NCI-H1092 treated with DMSO at 0.1 percent for 48 hours (cell line): ENCODE measurements around the gene LHX4.
A peak's percentile ranks its signal among the peaks of the same experiment; 100 is the strongest.

Source experiments
- DNase-seq: peaks from one replicate; lab custom pipeline; 2025; lab: John Stamatoyannopoulos, UW

Gene LHX4

DNA sequence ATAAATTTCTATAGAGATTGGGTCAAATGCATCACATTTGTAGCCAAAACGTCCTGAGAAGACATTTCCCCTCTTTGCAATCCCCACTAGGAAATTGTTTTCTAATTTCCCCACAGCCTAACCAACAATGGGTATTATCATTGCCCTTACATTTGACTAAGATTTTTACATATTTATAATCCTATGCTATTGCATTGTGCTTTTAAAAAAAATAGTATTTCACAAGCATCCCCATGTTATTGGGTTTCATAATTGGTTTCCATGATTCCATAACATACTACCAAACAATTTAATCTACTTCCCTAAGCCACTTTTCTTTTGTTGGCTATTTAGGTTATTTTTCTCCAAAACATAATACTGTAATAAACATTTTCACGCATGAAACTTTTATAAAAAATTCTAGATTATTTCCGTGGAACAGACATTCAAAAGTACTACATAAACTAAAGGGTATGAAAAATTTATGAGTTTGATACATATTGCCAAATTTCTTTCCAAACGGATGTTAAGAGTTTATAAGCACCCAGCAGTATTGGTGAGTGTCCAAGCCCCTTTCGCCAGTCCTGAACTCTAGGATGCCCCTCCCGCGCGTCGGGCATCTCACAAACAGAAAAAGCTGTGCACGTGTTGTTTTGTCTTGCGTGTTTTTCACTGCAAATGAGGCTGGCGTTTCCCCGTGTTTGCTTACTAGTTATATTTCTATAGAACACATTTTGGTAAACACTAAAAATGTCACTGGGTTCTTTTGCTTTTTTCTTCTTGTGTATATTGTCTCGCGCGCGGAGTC is 2.0 kb upstream of the LHX4 start:
- DNase-seq: no peak

DNA sequence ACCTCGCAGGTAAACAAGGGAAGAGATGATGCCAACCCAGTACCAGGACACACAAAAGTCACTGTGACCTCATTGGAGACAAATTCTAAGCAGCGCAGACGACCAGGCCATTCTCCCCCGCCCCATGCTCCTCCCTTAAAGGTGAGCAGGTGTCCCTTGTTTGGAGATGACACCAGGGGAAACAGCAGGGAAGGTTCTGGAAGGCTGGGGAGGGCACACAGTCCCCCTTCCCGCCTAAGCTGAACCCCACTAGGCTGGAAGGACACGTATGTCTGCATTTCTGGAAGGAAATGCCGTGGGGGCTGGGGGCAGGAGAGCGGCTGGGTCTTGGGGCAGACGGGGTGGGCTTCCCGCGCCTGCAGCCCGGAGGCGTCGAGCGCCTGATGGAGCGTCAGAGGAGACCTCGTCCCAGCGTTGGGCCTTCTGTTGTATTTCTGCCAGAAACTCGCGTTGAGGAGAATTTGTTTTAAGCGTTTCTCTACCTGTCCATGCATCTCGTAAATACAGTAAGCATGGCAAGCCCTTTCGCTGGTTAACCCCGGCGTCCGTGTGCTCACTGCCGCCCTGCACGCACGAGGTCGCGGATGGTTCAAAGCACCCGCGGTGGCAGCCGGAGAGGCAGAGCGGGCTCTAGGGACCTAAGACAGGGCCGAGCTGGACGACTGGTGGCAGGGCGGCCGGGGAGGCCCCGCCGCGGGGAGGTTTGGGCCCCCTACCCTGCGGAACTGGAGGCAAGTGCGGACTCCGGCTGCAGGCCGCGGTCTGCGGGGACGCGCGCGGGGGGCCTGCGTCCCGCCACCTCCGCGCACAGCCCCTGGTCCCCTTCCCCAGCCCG is 1.2 kb upstream of the LHX4 start:
- peak; percentile 43 for DNase-seq

DNA sequence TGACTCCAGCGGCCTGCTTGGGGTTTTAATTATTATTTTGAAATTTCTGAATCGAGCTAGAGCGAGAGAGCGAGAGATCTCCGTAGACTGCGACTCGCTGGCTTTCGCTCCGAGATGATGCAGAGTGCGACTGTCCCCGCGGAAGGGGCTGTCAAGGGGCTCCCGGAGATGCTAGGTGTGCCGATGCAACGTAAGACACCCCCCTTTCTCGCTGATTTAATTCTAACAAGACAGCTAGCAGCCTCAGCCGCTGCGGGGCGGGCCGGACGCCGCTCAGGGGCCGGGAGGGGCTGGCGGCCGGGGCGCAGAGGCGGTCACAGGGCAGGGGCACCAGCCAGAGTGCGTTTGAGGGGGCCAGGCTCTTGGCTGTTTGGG is 339 bp downstream of the LHX4 start:
- no peak for DNase-seq

DNA sequence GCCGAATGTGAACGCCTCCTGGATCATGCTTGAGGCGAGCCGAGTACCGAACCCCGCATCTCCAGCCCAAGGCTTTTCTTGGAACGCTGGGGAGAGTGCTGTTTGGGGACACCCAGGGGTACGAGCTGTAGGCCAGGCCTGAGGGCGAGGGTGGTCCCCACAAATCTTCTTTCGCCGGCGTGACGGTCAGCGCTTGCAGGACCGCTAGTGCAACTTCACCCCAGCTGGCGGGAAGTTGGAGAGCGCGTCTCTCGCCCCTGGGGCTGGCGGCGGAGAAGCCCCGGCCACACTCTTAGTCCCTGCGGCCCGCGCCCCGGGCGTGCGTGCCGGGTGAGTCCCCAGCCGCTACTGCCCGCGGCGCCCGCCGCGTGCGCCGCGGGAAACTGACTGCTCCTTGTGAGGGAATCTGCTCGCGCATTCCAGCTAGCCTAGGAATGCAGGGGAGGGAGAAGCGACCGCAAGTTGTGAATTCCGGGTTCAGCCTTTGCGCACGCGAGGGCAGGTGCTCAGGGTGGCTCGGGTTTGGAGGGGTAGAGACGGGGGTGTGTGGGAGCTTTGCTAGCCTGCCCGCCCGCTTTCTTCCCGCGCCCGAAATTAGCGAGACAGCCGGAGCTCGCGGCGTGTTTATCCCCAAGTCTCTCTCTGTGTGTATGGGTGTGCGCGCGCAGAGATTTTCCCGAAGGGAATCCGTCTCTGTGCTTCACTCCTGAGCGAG is 884 bp downstream of the LHX4 start:
- no peak for DNase-seq

DNA sequence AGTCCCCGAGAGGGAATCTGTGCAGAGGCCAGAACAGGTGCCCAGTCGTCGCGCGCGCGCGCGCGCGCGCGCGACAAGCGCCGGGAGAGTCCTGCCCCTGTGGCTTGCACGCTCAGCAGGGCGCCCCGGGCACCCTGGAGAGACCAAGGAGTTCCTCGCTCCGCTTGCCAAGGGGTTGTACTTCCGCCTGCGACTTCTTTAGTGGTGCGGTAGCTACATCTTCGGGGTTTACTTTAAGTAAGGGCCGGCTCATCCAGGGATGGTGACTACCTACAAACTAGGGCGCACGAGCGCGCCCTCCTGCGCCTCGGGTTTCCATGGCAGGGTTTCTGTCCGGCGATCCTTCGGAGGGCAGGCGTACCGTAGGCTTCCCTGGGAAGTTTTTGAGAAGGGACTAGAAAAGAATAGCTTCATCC is 1.4 kb downstream of the LHX4 start:
- DNase-seq: no peak

DNA sequence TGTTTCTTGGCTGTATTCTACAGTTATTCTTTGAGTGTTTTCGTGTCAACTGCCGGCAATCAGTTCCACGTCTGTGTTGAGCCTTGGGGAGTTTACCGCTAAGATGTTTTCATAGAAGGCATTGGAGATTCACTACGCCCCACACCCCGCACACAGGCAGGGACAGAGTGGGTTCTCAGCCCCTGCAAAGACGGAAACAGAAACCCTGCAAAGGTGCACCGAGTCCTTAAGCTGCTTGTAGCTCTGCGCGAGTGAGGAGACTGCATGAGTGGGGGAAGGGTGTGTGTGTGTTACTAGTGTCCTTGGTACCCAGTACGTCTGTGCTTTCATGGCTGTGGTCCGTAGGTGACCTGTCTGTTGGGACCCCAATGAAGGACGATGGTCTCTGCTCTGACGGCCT is 1.9 kb downstream of the LHX4 start:
- DNase-seq: no peak

DNA sequence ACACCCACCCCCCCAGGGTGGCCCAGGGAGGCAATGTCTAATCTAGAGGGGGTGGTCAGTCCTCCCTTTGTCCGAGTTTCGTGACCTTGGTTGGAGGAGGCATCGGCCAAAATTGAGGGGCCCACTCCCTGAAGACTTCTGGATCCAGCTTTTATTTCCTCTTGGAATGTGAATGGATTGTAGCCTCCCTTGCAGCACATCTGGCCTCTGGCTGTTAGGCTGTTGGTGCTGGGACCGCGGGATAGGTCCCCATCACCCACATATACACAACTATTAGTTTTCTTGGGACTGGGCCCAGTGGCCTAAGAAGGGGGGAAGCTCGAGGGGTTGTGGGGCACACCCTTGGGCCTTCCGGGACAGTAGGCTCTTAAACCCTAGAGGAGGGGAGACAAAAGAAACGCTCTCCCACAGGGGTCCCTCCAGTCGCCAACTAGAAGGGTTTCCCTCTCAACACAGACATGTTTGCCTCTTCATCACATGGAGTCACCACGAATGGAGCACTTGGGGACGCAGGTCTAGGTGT is 2.5 kb downstream of the LHX4 start:
- DNase-seq: no peak

DNA sequence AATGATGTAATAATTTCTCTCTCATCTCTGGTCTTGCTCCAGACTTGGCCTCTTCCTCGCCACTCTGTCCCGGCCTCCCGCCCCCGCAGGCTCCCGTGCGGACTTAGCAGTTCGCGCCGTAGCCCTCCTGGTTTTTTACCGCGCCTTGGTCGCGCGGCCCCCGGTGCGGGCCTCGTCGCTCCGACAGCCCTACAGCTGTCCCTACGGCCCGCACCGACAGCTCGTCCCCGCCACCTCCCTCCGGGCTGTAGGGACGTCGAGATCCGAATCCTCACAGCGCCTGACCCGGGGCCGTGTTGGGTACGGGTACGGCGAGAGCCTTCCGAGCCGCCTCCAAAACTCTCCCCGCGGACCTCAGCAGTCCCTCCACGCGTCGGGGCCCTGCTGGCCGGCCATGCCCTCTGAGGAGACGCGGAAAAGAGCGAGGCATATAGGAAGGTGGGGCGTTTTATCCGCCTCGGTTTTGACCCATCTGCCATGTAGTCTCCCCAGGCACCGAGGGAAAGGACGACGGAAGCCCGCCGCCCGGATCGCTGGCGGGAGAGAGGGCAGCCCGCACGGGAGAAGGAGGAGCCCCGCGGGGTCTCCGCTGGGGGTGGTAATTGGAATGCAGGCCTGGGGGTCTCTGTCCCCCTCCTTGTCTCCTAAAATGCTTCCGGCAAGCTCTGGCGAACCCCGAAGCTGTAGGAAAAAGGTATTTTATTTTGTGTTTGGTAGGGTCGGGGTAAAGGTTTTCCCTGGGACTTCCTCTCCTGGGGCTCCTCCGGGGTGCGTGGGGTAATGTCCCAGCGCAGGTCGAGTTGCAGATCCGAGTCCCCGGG is 3.3 kb downstream of the LHX4 start:
- DNase-seq: no peak

DNA sequence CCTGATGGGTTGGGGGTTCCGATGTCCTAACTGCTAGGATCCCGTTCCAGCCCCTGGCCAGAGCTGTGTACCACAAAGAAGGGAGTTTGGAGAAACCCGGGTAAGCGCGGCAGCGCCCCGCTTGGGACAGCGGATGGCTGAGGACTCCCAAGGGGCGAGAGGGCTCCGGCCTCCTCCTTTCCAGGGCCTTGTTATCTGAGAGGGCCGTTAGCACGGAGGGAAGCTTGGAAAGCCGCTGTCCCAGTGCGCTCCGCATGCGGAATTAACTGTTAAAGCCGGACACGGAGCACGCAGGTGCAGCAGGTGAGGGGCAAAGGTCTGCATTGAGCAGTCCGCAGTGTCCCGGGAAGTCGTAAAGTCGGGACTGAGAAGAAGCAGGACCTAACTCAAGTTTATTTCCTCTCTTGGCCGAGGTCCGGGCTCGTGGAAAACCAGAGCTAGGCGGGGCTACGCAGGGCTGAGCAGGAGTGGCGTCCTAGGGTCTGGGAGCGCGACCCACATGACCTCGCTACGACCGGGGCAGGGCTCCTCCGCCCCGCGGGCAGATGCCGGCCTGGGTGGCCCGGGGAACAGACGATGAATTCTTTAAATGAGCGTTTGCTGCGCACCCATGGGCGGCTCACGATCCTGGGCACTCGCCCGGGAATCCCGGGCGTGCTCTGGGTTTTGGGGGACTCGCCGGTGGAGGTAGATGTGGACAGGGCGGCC is 4.5 kb downstream of the LHX4 start:
- no peak for DNase-seq

DNA sequence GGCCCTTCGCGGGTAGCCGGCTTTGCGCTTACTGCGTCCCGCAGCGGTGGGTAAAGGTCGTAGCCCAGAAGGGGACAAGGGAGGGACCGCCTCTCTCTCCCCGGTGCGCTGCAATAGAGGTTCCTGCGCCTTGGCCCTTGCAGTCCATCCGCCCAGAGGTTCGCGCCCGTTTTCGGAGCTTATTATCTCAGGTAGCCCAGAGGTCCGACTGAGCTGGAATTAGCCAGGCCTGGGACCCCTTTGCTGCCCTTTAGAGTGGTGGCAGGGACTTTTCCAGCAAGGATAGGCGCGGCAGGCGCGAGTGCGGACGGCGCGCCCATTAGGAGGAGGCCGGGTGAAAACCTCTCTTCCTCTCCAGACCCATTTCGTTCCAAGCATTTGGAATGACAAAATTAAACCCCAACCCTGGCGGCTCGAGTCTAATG is 5.0 kb downstream of the LHX4 start:
- DNase-seq: no peak

DNA sequence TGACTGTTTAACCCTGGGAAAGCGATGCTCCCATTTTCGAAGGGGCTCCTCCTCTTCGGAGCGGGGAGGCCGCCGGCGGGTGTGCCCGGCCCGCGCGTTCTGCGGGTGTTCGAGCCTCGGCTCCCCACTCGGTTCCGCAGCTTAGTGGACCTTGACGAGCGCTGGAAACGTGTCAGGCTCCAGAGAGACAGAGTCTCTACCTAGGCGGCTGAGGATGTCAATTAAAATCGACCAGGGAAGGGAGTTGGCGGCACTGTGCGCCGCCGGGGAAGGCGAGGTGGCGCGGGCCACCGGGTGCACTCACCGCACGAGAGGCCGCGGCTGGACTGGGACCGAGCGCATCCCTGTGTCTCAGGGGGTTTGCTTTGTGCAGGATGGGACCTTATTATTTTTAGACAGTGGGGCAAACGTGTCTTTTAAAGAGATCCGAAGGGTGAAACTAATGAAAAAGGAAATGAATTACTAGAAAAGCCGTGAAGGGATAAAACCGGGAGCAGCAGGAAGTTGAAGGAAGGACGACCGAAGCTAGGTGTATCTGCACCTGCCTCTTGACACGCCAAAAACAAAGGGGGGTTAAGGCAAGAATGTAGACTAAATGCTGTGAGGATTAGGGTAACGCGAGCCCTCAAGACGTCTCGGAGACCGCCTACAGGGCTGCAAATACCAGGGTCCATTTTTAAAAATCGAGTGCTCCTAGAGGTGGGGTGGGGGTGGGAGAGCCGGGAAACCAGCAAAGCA is 5.6 kb downstream of the LHX4 start:
- DNase-seq: no peak

DNA sequence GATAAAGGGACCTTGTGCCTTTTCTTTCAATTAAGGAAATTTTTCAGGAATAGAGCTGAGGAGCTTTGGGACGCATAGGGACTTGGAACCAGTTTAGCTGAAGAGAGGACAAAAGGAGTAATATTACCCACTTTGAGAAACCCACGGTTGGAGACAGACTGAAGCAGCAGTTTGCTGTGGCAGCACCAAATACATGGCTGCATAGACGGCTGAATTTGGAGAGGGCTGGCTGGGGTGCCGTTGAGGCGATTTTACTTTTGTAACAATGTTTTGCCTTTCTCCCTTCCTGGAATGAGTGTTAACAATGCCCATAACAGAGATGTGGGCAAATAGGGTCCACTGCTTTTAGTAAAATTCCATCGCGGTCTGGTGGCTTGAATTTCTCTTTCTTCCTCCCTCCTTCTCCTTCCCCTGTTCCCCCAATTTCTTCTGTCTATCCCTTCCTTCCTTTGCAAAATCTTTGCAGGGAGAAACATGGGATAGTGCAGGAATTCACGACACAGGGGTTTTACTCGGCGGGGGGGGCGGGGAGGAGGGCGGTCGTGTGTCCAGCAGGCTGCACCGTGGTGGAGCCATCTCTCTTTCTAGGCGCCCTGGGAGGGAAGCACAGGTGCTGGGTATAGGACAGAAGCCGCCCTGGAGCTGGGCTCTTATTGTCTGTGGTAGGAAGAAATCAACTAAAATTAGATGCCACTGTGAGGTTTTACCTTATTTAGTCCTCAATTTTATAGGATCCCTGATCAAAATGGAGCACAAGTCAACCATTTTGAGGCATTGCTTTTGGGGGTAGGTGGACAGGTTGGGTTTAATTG is 6.8 kb downstream of the LHX4 start:
- no peak for DNase-seq

DNA sequence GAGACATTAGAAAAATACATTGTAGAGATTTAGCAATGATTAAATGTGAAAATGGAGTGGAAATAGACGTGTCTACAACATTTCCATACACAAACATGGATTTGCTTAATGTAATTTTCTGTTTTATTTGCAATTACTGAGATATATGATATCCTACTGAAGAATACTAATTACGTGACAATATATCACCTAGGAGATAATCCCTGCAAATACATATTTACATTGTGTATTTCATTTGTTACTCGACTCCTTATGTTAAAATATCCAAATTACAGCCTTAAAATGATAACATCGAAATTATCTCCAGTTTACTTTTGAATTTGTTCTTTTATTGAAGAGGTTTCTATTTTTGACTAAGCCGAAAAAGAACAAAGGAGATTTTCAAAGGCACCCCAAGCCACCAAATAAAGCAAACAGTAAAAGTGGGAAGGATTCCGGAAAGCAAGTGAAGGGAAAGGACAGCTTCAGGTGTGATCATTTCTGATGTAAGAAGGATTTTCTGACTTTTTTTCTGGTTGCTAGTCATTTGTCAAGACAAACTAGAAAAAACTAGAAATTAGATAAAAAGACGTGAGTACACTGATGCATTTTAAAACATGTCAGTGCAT is 7.9 kb downstream of the LHX4 start:
- DNase-seq: no peak

DNA sequence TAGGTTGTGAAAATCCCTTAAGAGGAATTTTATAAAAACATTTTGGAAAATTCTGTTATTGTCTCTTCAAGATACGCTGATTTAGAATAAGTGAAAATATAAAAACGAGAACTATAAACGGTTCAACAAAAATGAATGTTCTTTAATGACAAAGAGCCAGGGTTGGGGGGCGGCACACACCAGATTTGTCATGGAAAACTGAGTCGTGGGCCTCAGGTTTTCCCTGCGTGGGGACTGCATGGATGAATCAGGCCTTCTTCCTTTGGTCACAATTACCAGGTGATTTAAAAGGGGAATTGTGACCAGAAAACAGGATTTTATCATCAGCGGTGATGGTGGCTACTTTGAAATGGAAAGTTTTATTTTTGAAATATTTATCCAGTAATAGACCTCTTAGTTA is 8.6 kb downstream of the LHX4 start:
- DNase-seq: no peak

DNA sequence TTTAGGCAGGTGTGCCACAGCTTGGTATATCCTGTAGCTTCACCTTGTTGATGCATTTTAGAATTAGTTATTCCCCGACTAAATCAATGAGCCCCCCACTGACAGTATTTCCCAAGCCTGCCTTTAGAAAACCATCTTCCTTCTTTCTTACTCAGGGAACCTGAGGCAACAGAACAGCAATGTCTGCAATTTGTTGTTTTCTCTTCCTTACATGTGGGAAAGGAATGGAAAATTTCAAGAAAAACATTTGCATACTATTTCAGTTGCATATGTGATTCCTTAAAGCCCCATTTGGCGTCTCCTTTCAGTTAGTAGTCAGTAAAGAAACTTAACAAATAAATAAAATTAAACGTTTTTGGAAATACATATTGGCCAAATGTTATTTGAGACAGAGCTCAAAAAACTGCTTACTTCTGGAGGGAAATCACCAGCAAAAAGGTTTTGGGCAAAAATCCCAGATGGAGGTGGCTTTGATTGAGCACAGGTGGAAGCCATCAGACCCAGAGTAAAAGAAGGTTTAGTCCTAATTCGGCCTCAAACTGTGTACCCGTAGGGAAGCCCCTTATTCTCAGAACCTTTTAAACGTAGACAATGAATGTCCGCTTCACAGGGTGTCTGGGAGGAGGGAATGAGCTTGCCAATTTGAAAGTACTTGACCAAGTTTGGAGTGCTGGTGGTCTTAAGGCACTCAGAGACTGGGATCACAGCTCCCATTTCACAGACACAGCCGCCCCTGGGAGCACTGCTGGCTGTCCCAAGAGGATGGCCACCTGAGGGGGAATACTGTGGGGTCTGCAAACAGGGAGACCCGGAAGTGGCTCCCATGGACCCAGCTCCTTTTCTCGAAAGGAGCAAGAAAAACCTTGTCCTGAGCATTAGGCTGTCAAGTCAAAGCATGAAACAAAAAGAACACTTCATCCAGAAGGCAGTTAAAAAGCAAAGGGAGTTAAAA is 9.4 kb downstream of the LHX4 start:
- no peak for DNase-seq

DNA sequence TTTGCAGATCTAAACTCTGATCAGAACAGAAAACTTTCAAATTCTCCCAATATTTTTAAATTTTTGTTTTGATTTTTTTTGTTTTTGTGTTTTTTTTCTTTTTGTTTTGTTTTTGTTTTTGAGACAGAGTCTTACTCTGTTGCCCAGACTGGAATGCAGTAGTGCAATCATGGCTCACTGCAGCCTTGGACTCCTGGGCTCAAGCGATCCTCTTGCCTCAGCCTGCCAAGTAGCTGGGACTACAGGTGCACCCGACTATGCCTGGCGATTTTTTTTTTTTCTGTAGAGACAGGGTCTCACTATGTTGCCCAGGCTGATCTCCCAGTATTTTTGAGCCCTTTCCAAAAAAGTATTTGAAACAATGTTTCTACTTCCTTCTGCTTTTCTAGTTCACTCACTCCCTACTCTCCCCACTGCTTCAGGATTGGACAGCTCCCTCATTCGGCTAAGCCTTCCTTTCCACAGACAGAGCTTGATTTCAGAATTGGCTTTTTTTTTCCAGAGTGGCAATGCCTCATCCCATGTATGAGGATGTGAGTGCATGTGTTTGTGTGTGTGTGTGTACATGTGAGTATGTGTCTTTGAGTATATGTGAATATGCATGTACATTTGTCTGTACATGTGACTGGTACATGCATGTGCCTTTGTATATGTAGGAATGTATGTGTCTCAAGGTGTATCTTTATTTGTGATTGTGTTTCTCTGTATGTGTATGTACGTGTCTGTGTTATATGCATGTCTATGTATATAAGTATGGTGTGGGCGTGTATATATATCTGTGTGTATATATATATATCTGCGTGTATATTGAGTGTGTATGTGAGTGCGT is 11.9 kb downstream of the LHX4 start:
- no peak for DNase-seq
